Esophagus squamous epithelium (tissue), 4 donors: ENCODE measurements around the gene SLIT1.

ENCODE experiments used
- POLR2A ChIP-seq, 4 donors: fragments of 450-650 bp; IDR thresholded peaks; one replicate each; pipeline ENCODE4 v1.6.1; 2017; ENCODE audit warnings: antibody characterized with exemption in 4 of 4, mild to moderate bottlenecking in 4 of 4, moderate library complexity in 3 of 4
- TF ChIP-seq, protein P1 (sequence below), 6 experiments: fragments of 450-650 bp in 4 of 6; fragments of 200-600 bp in 2 of 6; sonication (generic) in 2 of 6; IDR thresholded peaks; one replicate each; pipeline ENCODE4 v1.5.1; 2016 to 2019; ENCODE audit warnings: antibody characterized with exemption in 6 of 6, mild to moderate bottlenecking in 4 of 6, moderate library complexity in 4 of 6

- TF ChIP-seq, protein P1, sequence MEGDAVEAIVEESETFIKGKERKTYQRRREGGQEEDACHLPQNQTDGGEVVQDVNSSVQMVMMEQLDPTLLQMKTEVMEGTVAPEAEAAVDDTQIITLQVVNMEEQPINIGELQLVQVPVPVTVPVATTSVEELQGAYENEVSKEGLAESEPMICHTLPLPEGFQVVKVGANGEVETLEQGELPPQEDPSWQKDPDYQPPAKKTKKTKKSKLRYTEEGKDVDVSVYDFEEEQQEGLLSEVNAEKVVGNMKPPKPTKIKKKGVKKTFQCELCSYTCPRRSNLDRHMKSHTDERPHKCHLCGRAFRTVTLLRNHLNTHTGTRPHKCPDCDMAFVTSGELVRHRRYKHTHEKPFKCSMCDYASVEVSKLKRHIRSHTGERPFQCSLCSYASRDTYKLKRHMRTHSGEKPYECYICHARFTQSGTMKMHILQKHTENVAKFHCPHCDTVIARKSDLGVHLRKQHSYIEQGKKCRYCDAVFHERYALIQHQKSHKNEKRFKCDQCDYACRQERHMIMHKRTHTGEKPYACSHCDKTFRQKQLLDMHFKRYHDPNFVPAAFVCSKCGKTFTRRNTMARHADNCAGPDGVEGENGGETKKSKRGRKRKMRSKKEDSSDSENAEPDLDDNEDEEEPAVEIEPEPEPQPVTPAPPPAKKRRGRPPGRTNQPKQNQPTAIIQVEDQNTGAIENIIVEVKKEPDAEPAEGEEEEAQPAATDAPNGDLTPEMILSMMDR (IDR thresholded peaks at IDR 0.05): no peak
- TF ChIP-seq POLR2A (IDR thresholded peaks at IDR 0.05): no peak
Measured at GRCh38 chr10:97165499-97165898, 20.3 kb downstream of the SLIT1 start.
